ENCODE results near the gene ADA.

GRCh38 chr20:44664131-44664530 is 12.6 kb upstream of the ADA start:
- TF ChIP-seq CTCF (IDR thresholded peaks at IDR 0.05) (no peak), RAD21 (IDR thresholded peaks at IDR 0.05; ENCODE audit: low read length) (no peak), EZH2phosphoT487 (IDR thresholded peaks at IDR 0.05; ENCODE audit: borderline replicate concordance, low read depth) (no peak), CHD2 (IDR thresholded peaks at IDR 0.05; ENCODE audit: low read length, partially characterized antibody) (no peak), RFX5 (IDR thresholded peaks at IDR 0.05; ENCODE audit: low read length) (no peak), FOXM1 (IDR thresholded peaks at IDR 0.05; ENCODE audit: low read depth) (no peak), POLR2AphosphoS5 (IDR thresholded peaks at IDR 0.05; ENCODE audit: low read depth, low read length) (no peak), MEF2A (IDR thresholded peaks at IDR 0.05; ENCODE audit: borderline replicate concordance, low read depth) (no peak), FOXJ3 (CRISPR knock-in tag; IDR thresholded peaks at IDR 0.05) (no peak), NRF1 (IDR thresholded peaks at IDR 0.05; ENCODE audit: low read depth, low read length) (no peak), ZBTB33 (IDR thresholded peaks at IDR 0.05; ENCODE audit: borderline replicate concordance, low read depth) (no peak)
- TF ChIP-seq, protein P1, sequence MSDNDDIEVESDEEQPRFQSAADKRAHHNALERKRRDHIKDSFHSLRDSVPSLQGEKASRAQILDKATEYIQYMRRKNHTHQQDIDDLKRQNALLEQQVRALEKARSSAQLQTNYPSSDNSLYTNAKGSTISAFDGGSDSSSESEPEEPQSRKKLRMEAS (IDR thresholded peaks at IDR 0.05; ENCODE audit: low read depth), result no peak
- TF ChIP-seq, protein P2, sequence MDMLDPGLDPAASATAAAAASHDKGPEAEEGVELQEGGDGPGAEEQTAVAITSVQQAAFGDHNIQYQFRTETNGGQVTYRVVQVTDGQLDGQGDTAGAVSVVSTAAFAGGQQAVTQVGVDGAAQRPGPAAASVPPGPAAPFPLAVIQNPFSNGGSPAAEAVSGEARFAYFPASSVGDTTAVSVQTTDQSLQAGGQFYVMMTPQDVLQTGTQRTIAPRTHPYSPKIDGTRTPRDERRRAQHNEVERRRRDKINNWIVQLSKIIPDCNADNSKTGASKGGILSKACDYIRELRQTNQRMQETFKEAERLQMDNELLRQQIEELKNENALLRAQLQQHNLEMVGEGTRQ (IDR thresholded peaks at IDR 0.05; ENCODE audit: borderline replicate concordance, low read depth, low read length), result no peak
- TF ChIP-seq, protein P3, sequence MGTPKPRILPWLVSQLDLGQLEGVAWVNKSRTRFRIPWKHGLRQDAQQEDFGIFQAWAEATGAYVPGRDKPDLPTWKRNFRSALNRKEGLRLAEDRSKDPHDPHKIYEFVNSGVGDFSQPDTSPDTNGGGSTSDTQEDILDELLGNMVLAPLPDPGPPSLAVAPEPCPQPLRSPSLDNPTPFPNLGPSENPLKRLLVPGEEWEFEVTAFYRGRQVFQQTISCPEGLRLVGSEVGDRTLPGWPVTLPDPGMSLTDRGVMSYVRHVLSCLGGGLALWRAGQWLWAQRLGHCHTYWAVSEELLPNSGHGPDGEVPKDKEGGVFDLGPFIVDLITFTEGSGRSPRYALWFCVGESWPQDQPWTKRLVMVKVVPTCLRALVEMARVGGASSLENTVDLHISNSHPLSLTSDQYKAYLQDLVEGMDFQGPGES (IDR thresholded peaks at IDR 0.05; ENCODE audit: low read depth, low read length), result no peak

Data from SK-N-SH (cell line).